Panc1 (cell line): ENCODE results near the gene GAL3ST2.

Experiments used
- POLR2AphosphoS5 ChIP-seq: IDR thresholded peaks from 2 replicates; pipeline ENCODE4 v1.6.1; 2012; ENCODE audit warnings: mild to moderate bottlenecking, low read depth, low read length, moderate library complexity
- SIN3A ChIP-seq: IDR thresholded peaks from 2 replicates; pipeline ENCODE4 v1.6.1; 2012; ENCODE audit warnings: low read depth, mild to moderate bottlenecking, low read length, moderate library complexity, borderline replicate concordance; ENCODE audit not compliant: insufficient read depth
- TF ChIP-seq, protein P1 (sequence below): fragments of 450-650 bp; IDR thresholded peaks from 2 replicates; pipeline ENCODE4 v1.5.1; 2017; ENCODE audit warnings: mild to moderate bottlenecking
- TF ChIP-seq, protein P2 (sequence below), 2 experiments: IDR thresholded peaks; 2 replicates each; pipeline ENCODE4 v1.6.1; 2011 to 2012; ENCODE audit warnings: low read depth in 2 of 2, control low read depth in 1 of 2, low read length in 1 of 2, mild to moderate bottlenecking in 1 of 2, moderate library complexity in 1 of 2; ENCODE audit not compliant: insufficient read depth in 1 of 2

- TF ChIP-seq, protein P1, sequence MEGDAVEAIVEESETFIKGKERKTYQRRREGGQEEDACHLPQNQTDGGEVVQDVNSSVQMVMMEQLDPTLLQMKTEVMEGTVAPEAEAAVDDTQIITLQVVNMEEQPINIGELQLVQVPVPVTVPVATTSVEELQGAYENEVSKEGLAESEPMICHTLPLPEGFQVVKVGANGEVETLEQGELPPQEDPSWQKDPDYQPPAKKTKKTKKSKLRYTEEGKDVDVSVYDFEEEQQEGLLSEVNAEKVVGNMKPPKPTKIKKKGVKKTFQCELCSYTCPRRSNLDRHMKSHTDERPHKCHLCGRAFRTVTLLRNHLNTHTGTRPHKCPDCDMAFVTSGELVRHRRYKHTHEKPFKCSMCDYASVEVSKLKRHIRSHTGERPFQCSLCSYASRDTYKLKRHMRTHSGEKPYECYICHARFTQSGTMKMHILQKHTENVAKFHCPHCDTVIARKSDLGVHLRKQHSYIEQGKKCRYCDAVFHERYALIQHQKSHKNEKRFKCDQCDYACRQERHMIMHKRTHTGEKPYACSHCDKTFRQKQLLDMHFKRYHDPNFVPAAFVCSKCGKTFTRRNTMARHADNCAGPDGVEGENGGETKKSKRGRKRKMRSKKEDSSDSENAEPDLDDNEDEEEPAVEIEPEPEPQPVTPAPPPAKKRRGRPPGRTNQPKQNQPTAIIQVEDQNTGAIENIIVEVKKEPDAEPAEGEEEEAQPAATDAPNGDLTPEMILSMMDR = no peak
- TF ChIP-seq POLR2AphosphoS5 = no peak
- TF ChIP-seq SIN3A = no peak
- TF ChIP-seq, protein P2, sequence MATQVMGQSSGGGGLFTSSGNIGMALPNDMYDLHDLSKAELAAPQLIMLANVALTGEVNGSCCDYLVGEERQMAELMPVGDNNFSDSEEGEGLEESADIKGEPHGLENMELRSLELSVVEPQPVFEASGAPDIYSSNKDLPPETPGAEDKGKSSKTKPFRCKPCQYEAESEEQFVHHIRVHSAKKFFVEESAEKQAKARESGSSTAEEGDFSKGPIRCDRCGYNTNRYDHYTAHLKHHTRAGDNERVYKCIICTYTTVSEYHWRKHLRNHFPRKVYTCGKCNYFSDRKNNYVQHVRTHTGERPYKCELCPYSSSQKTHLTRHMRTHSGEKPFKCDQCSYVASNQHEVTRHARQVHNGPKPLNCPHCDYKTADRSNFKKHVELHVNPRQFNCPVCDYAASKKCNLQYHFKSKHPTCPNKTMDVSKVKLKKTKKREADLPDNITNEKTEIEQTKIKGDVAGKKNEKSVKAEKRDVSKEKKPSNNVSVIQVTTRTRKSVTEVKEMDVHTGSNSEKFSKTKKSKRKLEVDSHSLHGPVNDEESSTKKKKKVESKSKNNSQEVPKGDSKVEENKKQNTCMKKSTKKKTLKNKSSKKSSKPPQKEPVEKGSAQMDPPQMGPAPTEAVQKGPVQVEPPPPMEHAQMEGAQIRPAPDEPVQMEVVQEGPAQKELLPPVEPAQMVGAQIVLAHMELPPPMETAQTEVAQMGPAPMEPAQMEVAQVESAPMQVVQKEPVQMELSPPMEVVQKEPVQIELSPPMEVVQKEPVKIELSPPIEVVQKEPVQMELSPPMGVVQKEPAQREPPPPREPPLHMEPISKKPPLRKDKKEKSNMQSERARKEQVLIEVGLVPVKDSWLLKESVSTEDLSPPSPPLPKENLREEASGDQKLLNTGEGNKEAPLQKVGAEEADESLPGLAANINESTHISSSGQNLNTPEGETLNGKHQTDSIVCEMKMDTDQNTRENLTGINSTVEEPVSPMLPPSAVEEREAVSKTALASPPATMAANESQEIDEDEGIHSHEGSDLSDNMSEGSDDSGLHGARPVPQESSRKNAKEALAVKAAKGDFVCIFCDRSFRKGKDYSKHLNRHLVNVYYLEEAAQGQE (IDR thresholded peaks at IDR 0.05; ENCODE audit: insufficient read depth in 1 of 2, low read depth in 2 of 2, low read length in 1 of 2) = no peak
These were observed 38.2 kb downstream of the GAL3ST2 start for GRCh38 chr2:241814643-241815476.
